HG03064 (cell line): ENCODE measurements around the gene MT1B.

Source experiments
- ATAC-seq: cut with Tn5 transposase; IDR thresholded peaks from one replicate; pipeline ENCODE4 v1.9.1; 2021; ENCODE audit warnings: low read depth; ENCODE audit not compliant: unreplicated experiment

The MT1B gene

DNA sequence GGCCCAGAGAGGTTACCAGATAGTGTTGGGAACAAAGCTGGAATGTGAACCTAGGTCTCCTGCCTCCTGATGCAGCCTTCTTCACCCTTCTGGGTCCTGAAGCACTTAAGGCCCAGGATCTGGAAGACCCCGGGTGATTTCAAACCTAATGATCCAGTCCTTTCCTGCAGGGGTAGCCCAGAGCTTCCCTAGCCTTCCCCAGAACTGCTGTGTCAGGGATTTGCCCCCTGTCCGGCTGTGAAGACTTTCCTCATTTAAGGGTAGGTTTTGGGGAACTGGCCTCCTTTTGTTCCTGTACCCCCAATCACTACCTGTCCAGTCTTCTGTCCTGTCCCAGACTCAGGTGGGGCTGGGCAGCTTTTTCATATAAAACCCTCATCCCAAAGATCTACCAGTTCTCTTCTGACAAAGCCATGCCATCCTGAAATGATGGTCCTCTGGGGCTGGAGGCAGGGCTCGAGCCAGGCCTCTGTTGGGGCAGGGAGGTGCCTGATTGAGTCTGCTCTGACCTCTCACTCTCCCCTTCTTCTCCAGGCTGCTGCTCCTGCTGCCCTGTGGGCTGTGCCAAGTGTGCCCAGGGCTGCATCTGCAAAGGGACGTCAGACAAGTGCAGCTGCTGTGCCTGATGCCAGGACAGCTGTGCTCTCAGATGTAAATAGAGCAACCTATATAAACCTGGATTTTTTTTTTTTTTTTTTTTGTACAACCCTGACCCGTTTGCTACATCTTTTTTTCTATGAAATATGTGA, 31.9 kb downstream of the MT1B start:
- no peak for ATAC-seq

DNA sequence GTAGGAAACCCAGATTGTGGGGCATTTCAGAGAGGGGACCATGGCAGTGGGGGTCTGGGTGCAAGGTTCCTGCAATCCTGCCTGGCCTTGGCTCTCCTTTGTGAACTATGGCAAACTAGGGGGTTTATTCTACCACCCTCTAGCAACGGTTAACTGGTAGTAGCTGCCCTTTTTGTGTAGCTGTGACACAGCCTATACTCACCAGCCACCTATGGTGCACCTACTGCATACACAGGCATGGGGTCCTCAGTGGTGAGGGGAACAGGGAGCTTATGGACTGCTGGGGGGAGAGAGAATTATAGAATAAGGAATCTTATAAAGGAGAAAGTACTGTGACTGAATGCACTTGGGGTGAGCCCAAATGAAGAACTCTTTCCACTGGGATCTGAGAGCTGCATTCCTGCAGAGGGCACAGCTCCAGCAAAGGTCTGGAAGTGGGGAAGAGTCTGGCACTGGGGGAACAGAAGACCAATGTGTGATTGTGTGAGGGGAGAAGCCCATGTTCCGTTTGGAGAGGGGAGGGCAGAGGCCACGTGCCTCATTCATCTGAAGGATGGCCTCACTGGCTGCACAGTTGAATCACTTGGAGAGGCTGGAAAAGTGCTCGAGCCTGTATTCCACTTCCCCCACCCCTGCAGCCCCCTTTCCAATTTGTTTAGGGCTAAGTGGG, 32.7 kb downstream of the MT1B start:
- ATAC-seq = no peak

DNA sequence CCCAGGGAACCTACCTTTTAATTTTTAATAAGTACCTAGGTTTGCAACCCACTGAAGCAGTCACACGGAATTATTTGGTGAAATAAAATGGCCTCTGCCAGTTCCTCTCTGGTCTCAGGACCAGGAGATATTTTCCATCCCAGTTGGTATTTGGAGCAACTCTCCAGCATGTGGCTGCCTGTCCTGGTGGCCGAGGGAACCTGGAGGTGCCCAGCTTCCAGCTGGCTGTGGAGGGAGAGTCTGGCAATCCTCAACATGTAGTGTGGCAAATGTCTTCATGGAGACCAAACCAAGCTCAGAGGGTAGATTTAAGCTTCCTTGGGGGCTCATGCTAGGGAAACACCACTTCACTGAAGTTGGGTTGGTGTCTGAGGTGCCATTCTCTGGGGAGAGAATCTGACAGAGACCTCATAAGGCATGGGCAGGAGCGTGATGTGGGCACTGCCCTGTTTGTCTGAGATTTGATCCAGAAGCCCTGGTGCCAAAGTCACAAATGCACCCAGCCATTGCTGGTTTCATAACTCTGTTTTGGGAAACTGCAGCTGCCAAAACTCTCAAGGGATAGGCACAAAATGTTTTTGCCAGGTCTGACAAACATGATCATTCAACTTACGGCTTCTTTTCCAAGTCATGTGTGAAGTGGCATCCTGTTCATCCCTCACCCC, 33.4 kb downstream of the MT1B start:
- no peak for ATAC-seq

DNA sequence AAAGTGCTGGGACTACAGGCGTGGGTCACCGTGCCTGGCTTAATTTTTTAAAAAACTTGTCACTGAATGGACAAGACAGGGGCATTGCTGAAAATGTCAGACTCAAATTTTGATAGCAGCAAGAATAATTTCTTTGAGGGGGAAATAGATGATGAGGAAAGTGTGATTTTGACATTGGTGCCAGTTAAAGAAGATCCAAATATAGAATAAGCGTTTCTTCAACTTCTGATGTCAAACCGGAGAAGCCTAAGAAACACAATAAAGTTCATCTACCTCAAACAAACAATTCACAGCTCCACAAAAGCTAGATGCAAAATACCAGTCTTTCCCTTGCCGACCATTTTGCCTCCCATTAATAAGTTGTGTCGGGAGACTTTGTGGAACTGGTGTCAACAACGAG, 35.1 kb downstream of the MT1B start:
- no peak for ATAC-seq

DNA sequence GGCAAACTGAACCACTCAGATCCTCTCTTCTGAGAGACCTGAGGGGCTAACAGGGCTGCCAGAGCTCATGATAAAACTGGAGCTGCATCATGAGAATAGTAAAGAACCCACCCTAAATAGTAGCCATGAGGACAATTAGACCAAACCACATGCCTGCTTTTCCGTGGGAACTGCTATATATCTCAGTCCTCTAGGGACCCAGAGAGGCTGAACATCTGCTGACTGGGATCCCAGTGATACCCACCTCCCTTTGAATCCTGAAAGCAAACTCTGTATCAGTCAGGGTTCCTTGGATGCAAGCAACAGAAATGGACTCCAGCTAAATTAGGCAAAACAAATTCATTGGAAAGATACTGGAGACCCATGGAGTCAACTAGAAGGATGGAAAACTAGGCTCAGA, 37.1 kb downstream of the MT1B start:
- ATAC-seq = no peak

DNA sequence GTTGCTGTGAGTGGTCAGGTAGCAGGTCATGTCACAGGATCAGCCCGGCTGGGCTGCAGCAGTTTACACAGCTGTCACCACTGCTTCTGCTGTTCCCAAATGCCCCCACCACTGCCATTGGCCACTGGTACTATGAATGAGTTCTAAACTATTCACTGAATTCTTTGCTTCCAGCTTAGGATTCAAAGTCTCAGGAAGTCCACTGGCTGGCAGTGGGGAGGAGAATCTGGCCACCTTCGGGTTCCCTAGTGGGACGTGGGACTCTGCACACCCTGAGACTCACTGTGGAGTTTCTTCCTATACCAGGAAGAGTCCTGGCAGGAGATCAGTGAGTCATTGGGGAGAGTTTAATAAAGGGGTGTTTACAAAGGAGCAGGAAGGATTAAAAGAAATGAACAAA, 37.5 kb downstream of the MT1B start:
- ATAC-seq = no peak

GRCh38 chr16:56690420-56691122, 38.9 kb downstream of the MT1B start:
- no peak for ATAC-seq

DNA sequence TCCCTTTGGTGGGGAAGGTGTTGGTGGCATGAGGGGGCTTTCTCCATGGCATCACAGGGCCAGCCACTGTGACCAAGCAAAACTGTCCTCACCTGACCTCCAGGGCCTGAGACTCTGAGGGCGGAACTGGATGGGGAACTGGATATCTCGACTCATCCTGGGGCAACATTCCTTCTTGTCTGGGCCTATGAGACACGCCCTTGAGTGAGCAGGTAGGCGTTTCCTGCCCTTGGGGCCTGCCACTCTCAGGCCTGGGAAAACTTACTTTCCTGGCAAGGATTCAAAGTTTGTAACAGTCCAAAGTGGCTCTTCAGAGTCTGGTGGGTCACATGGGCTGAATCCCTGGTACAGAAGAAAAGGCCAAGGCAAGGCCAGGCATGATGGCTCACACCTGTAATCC, 40.2 kb downstream of the MT1B start:
- no peak for ATAC-seq

DNA sequence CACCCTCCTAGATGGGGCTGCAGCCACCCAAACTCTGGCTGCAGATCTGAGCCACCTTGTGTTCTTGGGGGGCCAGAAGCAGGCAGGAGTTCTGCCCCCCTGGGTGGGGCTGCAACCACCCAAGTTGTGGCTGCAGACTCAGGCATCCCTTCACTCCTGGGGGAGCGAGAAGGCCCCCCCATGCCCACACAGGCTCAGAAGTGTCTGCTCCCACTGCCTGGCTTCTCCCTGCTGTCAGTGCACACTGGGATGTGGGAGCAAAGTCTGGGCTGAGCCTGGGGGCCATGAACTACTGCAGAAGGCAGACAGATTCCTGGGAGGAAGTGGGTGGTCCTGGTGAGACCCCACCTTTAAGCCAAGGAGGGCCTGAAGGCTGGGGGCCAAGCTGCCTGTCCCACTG, 43.6 kb downstream of the MT1B start:
- ATAC-seq = no peak

DNA sequence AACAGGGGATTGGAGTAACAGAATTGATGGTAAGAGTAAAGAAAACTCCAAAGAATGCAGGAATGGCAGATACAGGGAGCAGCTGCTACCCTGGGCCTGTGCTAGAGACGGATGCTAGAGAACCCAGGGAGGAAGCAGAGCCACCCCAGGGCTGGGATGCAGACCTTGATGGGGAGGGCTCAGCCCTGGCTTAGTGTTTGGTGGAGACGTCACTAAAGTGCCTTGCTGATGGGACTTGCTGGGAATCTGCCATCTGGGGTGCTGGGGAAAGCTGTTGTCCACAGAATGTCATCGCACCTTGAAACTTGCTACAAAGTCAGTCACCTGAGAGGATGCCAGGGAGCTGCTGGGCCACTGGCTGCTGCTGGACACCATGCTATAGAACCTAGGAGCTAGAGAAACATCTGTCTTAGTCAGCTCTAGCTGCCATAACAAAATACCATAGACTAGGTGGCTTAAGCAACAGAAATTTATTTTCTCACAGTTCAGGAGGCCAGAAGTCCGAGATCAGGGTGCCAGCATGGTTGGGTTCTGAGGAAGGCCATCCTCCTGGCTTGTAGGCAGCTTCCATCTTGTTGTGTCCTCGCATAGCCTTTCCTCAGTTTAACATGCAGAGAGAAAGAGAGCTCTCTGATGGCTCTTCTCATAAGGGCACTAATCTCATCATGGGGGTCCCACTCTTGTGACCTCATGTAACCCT, 45.9 kb downstream of the MT1B start:
- no peak for ATAC-seq

DNA sequence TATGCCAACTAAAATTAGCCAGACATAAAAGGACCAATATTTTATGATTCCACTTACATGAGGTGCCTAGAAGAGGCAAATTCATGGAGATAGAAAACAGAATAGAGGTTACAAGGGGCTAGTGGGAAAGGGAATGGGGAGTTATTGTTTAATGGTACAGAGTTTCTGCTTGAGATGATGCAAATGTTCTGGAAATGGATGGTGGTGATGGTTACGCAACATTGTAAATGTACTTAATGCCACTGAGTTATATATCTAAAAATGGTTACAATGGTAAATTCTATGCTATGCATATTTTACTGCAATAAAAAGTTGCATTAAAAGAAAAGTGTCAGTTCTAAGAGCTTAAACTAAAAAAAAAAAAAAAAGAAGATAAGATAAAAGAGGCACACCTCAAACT, 48.5 kb downstream of the MT1B start:
- no peak for ATAC-seq

DNA sequence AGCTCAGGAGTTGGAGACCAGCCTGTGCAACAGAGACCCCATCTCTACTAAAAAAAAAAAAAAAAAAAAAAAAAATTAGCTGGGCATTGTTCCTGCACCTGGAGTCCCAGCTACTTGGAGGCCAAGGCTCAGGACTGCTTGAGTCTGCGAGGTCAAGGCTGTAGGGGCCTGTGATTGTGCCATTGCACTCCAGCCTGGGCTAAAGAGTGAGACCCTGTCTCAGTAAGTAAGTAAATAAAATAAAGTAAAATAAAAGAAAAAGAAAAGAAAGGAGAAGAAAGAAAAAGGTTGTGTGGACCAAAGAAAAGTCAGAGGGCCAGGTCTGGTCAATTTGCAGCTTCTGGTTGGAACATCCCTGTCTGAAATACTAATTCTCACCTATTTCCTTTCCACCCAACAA, 48.9 kb downstream of the MT1B start:
- no peak for ATAC-seq

GRCh38 chr16:56701534-56701933, 49.8 kb downstream of the MT1B start:
- ATAC-seq = no peak
